SK-N-SH treated with all-trans-retinoic acid at 6 μM for 48 hours (cell line): ENCODE results near the gene DENND4B.

Experiments used
- BACH2 ChIP-seq: fragments of 250-450 bp; sonication (Bioruptor Pico); IDR thresholded peaks from 2 replicates; pipeline ENCODE4 v1.9.0; 2021; ENCODE audit warnings: mild to moderate bottlenecking, borderline replicate concordance
- GLIS3 ChIP-seq: fragments of 250-450 bp; sonication (Bioruptor Pico); IDR thresholded peaks from 2 replicates; pipeline ENCODE4 v1.5.0; 2020; ENCODE audit warnings: mild to moderate bottlenecking, moderate library complexity
- OSR1 ChIP-seq: fragments of 250-450 bp; sonication (Bioruptor Pico); IDR thresholded peaks from 2 replicates; pipeline ENCODE4 v1.8.0; 2022; ENCODE audit warnings: moderate library complexity, mild to moderate bottlenecking, inconsistent platforms
- RARB ChIP-seq: fragments of 250-450 bp; sonication (Bioruptor Pico); IDR thresholded peaks from 2 replicates; pipeline ENCODE4 v1.8.0; 2021; ENCODE audit warnings: mild to moderate bottlenecking, moderate library complexity
- TOX ChIP-seq: fragments of 250-450 bp; sonication (Bioruptor Pico); IDR thresholded peaks from 2 replicates; pipeline ENCODE4 v1.8.0; 2021; ENCODE audit warnings: mild to moderate bottlenecking, moderate library complexity, borderline replicate concordance
- ZFP3 ChIP-seq: fragments of 250-450 bp; sonication (Bioruptor Pico); IDR thresholded peaks from 2 replicates; pipeline ENCODE4 v1.5.0; 2020; ENCODE audit warnings: mild to moderate bottlenecking, moderate library complexity
- TF ChIP-seq, protein P1 (sequence below): fragments of 250-450 bp; sonication (Bioruptor Pico); IDR thresholded peaks from 2 replicates; pipeline ENCODE4 v1.8.0; 2020; ENCODE audit warnings: mild to moderate bottlenecking, moderate library complexity, borderline replicate concordance
- TF ChIP-seq, protein P2 (sequence below): fragments of 250-450 bp; sonication (Bioruptor Pico); IDR thresholded peaks from 2 replicates; pipeline ENCODE4 v1.5.1; 2020; ENCODE audit warnings: low read depth, mild to moderate bottlenecking, moderate library complexity

- TF ChIP-seq, protein P1, sequence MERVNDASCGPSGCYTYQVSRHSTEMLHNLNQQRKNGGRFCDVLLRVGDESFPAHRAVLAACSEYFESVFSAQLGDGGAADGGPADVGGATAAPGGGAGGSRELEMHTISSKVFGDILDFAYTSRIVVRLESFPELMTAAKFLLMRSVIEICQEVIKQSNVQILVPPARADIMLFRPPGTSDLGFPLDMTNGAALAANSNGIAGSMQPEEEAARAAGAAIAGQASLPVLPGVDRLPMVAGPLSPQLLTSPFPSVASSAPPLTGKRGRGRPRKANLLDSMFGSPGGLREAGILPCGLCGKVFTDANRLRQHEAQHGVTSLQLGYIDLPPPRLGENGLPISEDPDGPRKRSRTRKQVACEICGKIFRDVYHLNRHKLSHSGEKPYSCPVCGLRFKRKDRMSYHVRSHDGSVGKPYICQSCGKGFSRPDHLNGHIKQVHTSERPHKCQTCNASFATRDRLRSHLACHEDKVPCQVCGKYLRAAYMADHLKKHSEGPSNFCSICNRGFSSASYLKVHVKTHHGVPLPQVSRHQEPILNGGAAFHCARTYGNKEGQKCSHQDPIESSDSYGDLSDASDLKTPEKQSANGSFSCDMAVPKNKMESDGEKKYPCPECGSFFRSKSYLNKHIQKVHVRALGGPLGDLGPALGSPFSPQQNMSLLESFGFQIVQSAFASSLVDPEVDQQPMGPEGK (CRISPR knock-in tag): no peak
- TF ChIP-seq, protein P2, sequence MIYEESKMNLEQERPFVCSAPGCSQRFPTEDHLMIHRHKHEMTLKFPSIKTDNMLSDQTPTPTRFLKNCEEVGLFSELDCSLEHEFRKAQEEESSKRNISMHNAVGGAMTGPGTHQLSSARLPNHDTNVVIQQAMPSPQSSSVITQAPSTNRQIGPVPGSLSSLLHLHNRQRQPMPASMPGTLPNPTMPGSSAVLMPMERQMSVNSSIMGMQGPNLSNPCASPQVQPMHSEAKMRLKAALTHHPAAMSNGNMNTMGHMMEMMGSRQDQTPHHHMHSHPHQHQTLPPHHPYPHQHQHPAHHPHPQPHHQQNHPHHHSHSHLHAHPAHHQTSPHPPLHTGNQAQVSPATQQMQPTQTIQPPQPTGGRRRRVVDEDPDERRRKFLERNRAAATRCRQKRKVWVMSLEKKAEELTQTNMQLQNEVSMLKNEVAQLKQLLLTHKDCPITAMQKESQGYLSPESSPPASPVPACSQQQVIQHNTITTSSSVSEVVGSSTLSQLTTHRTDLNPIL (CRISPR knock-in tag): no peak
- no peak for TF ChIP-seq OSR1 (CRISPR knock-in tag)
- no peak for TF ChIP-seq BACH2 (CRISPR knock-in tag)
- no peak for TF ChIP-seq TOX (CRISPR knock-in tag)
- TF ChIP-seq ZFP3 (CRISPR knock-in tag): no peak
- TF ChIP-seq GLIS3 (CRISPR knock-in tag): no peak
- no peak for TF ChIP-seq RARB (CRISPR knock-in tag)
Observed at GRCh38 chr1:153922972-153923925, 23.3 kb downstream of the DENND4B start, which contains the start of gene GATAD2B.
